D341Med (cell line): ENCODE measurements around the gene VEGFA.
"Not testable (repeated sequence)": the region's sequence is repeated elsewhere in the genome, so short reads cannot be mapped to it uniquely, and the experiment has no call there.

Source experiments
- DNase-seq: peaks from one replicate; pipeline ENCODE4 v3.0.0; 2012; ENCODE audit warnings: low spot score

The VEGFA gene

DNA sequence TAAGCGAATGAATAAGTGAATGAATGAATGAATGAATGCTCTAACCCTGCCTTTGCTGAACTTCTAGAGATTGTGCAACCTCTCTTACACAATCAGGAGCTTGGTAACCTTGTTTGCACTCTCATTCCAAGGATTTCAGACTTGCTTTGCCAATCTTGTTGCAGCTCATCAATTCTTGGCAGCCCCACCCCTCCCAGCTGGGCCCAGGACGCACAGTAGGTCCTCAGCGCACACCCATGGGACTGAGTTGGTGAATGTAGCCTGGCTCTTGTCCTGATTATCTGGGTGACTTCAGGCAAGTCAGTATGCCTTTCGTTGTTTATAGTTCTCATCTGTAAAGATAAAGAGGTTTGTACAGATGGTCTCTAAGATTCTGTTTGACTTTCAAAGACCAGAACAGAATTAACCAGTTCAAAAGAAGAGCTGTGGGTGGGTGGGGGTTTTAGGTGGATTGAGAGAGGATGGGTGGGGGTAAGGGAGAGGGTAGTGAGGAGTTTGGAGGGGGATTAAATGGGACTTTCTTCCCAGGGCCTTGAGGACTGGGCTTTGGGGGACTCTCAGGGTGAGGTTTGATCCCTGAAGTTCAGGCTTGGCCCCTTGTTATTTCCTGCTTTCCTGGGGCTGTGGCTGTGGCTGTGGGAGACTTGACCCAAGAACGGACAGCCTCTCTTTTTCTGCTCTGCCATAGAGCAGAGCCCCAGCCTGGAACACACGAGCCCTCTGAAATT lies 33.2 kb downstream of the VEGFA start:
- DNase-seq: no peak

DNA sequence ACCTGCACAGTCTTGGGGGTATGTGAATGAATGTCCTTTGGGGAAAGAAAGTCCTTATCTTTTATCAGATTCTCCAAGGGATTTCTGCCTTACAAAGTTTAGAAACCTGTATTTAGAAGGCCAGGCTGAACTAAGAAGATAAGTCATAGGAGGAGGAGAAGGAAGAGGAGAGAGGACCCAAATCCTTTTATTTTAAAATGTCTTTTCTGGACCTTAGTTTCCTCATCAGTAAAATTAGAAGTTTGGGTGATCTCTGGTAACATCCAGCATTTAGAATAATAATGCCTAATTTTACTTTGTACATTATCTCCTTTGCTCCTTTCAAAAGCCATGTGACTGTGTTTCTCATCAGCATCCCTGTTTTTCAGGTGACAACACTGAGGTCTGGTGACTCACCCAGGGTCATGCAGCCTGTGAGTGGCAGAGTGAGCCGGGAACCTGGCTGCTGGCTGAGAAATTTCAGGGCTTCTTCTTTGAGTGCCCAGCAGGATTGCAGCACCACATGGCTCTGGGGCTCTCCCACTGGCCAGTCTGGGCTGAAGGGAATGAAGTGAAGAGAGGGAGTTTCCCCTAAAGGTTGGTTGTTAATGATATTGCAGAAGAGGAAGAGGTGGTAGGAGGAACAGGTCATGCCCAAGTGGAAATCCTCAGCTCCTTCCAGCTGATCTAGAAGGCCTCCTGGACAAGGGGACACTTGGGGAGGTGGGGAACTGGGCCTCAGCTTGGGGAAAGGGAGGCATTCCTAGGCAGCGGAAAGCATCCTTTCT lies 34.0 kb downstream of the VEGFA start:
- no peak for DNase-seq

DNA sequence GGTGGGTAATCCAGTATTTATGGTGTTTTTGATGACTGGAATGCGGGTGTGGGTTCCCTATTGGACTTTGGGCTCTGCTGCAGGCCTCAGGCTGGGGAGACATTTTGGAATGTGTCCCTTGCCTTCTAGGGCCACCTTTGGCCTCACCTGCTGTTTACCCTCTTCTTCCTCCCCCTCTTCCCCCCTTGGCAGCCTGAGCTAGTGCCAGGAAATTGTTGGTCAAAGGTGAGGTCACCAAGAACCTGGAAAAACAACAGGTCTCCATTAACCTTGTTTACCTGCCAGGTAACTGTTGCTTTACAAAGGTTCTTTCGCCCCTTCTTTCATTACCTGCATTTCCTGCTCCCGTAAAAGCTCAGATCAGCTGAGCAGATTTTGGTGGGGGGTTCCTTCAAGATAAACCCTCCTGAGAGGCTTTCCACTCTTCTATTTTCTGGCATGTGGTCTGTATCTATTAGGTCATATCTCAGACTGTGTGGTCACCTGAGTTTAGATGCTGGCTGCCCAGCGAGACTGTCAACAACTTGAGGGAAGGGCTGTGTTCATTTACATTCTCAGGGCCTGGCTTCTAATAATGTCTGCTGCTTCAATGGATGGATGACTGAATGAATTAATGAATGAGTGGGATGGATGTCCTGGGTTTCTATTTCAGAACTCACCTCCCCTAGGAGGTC lies 34.7 kb downstream of the VEGFA start:
- DNase-seq: no peak

DNA sequence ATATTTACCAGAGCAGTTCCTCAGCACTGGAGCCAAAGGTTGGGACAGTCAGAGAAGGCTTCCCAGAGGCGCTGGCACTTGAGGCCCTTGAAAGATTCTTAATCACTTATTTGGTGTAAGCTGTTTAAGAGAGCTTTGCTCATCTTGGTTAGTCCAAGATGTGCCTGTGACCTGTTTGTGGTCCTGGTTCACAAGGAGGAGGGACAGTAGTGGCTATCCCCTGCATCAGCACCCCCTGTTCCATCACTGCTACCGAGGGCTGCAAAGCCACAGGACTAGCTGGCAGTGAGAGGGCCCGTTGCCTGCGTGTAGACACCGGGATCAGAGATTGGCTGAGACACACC lies 35.7 kb downstream of the VEGFA start:
- DNase-seq: no peak

DNA sequence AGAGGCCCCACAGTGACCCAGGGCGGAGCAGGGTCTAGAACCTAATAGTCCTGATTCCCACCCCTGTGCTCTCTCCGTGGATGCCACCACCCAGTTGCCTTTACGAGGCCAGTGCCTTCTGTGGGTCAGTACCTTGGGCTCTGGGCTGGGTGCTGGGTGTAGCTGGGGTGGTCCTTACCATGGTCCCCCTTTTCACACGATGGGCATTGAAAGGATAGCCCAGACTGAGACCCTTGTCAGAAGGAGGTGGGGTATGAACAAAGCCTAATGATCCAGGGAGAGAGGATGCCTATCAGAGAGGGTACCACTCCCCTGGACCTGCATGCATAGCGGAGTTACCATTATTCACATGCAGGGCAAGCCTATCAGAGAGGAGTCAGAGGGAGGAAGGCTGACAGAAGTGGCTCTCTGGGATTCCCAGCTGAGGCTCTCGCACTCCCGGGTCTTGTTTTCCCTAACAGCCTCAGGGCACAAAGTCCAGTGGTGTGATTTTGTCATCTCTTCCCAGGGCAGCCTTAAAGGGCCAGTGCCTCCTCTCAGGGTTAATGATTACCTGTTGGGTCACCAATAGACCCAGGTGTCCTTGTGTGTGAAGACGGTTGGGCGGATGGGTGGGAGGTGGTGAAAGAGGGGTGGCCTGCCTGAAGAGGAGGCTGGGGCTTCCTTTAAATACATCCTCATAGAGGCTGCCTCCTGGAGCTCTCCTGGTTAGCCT lies 36.2 kb downstream of the VEGFA start:
- no peak for DNase-seq

DNA sequence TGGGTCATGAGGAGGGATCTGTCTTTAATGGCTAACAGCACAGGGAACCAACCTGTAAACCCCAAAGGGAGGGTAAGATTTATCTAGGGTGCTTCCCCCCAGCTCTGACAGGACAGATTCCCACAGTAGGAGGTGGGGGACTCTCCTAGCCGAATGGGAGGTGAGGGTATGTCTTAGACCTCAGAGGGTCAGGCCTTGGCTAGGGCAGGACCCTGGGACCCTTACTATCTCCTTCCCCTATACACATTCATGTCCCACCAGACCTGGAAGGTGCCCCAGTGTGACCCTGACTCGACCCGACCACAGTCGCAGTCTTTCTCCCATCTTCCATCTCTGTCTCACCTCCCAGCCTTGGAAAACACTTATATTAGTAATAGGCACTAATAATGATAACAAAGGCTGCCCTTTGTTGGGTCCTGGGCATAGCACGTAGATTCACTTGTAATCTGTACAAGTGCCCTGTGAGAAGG lies 36.8 kb downstream of the VEGFA start:
- no peak for DNase-seq

DNA sequence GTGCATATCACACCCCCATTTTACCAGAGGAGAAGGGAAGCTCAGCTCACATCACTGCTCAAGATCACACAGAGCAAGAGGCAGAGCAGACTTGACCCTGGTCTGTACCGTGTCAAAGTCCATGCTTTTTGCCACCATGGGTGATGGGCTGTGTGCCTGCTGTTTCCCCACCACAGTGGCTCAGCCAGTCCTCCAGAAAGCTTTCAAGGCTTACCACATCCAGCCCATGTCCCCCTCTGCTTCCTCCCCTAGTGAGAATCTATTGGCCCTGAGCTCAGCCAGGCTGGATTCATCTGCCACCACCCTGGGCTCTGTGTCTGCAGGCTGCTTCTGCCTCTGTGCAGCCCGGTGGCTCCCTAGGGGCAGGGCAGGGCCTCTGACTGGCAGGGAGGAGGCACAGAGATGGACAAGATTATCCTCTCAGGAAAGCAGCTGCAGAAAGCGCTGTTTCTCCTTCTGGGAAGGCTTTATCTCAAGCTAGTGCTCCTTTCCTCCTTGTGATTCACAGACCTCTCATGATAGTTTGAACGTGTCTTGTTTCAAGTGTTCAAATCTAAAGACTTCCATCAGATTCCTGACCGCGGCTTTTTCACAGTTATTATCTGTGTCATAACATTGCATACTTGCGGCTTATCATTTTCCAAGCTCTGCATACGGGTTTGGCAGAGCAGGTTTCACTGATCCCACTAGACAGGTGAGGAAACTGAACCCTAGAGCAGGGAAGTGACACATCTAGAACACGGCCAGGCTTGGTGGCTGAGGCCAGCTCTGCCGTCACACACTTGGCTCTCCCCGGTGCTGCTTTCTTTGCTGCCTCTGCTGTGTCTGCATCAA lies 37.4 kb downstream of the VEGFA start:
- DNase-seq: peak; percentile 70

DNA sequence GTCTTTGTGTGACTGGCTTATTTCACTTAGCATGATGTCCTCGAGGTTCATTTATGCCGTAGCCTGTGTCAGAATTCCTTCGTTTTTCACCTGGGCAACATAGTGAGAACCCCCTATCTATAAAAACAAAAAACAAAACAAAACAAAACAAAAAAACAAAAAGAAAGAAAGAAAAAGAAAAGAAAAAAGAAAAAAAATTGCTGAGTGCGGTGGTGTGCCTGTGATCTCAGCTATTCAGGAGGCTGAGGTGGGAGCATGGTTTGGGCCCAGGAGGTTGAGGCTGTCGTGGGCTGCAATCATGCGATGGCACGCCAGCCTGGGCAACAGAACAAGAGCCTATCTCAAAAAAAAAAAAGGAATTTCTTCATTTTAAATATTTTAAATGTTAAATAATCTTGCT lies 38.4 kb downstream of the VEGFA start:
- no peak for DNase-seq

DNA sequence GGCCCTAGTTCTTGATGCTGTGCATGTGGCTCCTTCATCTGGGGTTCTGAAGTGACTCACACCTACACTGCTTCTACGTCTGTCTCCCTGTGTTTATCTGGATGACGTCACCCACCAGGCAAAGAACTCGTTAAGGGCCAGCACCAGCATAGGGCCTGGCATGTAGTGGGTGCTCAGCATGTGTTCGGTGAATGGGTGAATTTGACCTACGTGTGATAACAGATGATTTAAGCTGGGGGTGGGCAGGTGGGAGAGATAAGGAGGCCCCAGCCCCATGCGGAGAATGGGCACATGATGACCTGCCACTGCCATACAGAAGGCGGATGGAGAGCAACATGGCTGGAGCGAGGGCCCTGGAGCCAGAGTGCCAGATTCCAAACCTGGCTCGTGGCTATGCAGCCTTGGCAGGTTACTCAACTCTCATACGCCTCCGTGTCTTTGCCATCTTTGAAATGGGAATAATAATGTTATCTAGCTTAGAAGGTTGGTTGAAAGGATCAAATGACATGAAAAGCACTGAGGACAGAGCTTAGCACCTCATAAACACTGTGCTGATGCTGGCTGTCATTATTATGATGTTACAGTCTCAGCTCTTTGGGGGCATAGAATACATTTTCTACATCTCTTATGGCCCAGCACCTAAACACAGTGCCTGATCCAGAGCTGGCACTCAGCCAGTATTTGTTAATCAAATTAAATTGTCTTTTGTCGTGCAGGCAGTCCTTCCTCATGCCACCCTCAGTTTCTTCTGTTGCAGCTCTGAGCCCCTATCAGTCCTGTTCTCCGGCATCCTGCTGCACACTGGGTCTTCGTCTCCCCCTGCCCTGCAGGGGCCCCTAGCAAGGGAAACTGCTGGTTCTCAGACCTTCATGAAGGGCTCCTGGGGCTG lies 39.6 kb downstream of the VEGFA start:
- DNase-seq: no peak

DNA sequence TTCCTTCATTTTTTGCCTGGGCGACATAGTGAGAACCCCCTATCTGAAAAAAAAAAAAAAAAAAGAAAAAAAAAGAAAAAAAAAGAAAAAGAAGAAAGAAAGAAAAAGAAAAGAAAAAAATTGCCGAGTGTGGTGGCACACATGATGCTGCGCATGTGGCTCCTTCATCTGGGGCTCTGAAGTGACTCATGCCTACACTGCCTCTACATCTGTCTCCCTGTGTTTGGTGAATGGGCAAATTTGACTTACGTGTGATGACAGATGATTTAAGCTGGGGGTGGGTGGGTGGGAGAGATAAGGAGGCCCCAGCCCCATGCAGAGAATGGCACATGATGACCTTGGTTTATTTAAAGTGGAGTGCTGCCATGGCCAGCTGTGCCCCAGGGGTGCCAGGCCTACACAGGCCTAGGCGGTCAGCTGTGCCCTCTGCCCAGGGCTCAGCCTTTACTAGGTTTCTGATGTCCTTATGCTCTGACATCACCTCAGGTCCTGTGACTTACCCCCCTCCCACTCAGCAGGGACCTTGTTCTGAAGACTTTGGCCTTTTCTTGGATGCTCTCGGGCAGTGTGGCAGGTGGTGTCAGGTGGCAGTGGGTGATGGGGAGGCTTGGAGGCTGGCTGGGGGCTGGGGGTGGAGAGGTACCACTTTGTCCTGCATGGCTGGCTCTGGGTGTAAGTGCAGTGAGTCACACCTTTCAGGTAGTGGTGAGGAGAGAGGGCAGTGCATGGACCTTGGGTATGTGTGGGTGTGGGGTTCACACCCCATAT lies 41.1 kb downstream of the VEGFA start:
- DNase-seq: no peak

DNA sequence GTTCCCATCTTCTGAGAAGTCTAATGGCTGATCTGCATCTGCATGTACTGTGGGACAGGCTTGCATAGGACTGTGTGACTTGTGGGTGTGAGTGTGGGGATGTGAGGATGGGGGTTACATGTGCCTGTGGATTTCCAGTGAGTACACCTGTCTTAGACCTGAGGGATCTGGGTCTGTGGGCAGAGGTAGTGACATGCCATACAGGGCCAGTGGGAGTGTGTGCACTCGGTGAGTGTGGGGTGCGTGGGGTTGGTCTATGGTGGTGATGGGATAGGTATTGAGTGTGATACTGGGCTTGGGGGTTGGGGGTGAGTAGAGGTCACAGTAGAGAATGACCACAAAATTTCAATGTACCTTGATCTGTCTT lies 41.7 kb downstream of the VEGFA start:
- DNase-seq: no peak

DNA sequence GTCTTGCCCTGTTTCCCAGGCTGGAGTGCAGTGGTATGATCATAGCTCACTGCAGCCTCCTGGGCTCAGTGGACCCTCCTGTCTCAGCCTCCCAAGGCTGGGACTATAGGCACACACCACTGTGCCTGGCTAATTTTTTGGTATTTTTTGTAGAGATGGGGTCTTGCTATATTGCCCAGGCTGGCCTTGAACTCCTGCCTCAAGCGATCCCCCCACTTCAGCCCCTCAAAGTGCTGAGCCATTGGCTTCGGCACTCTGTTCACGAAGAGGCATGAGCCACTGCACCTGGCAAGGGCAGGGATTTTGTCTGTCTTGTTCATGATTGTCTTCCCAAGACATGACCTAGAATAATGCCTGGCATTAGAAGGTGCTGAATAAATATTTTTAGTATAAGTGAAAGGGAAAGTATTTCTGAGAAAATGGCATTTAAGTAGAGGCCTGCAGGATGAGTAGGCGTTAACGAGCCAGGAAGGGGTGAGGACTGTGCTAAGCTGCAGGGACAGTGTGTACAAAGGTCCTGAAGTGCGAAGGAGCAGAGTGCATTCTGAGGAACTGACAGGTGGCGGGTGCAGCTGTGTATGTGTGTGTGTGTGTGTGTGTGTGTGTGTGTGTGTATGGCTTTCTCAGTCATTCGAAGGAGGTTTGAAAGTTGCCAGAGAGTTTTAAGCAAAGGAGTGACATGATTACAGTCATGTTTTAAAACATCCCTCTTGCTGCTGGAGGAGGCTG lies 43.0 kb downstream of the VEGFA start:
- no peak for DNase-seq

DNA sequence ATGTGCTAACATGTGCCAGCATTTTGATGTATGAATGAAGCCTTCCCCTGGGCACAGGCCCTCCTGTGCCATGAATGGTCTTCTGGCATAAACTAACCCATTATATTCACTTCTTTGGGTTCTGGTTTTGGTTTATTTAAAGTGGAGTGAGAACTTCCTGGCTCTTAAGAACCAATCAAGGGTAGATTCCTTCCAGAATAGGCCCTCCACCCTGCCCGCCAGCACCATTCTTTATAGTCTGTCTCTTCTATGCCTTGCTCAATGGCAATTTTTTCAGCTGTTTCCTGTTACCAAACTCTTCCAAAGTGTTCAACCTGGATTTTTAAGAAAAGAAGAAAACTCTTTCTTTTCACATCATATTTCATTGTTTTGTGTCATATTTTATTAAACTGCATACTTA lies 44.1 kb downstream of the VEGFA start:
- DNase-seq: no peak

DNA sequence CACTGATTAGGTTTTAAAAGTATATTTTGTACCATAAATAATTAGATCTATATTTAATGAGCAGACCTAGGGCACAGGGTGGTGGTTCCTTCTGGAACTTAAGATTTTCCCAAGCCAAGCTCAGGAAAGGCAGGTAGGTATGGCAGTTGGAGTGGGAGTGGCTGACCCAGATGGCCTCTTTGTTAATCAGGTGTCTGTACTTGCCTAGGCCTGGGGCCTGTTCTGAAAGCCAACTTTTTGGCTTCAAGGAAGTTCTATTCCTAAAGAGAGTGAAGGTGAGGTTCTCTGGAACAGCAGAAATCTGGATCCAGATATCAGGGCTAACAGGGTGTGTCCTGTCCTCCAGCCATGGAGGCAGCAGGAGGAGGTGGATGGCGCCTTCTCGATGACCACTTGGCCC lies 44.9 kb downstream of the VEGFA start:
- no peak for DNase-seq

DNA sequence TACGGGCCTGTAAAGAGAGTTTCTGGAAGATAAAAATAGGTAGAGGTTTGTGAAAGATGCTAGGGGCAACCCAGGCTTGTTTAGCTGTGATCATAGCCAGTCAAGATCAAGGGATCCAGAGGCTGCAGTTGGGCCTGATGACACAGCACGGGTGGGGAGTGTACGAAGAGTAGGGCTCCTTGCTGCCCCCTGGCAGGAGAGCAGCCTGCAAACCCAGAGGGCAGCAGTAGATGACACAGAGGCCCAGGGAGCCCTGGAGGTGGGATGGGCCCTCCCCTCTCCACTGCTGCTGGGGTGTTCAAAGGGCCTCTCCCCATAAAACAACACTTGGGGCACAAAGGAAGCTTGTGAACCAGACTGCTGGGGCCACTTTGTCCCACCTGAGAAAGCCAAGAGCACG lies 47.2 kb downstream of the VEGFA start:
- DNase-seq: peak; percentile 57

DNA sequence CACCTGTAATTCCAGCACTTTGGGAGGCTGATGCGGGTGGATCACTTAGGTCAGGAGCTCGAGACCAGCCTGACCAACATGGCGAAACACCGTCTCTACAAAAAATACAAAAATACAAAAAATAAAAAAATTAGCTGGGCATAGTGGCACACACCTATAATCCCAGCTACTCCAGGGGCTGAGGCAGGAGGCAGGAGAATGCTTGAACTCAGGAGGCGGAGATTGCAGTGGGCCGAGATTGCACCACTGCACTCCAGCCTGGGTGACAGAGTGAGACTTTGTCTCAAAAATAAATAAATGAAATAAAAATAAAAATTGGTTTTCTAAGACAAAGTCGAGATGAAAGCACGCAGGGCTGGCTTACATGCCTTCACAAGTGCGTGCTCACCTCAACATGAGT lies 49.0 kb downstream of the VEGFA start:
- not testable (repeated sequence) for DNase-seq

DNA sequence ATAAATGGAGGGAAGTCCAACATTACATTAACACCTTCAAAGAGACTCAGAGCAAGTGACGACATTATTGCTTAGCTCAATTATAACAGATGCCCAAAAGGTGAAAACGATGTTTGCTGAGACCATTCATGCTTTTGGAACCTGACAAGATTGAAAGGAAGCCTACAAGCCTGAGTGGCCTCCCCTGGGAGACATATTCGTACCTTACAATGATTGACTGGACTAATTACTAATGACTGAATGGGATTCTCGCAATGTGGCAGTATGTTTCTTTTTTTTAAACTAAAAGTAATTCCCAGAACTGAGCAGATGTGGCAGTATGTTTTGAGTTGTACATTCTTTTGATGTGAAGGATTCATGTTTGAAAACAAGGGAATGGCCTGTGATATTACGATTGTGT lies 49.9 kb downstream of the VEGFA start:
- DNase-seq: no peak

DNA sequence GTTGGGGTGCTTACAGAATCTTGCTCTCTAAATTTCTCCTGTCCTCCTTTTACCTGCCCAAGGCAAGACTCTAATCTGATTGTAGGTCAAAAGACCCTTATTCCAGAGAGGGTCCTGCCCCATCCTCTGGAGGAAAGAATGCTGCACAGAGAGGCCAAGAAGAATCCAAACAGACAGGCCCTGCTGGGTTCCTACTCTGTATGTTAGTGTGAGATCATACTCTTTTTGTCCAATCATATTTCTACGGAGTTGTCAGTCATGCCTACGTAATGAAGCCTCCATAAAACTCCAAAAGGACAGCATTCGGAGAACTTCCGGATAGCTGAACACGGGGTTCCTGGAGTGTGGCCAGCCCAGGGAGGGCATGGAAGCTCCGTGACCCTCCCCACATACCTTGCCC lies 50.5 kb downstream of the VEGFA start:
- DNase-seq: no peak
